HG02973 (cell line): Measurements from ENCODE around the gene SLC25A3.
"Not testable (repeated sequence)": the region's sequence is repeated elsewhere in the genome, so short reads cannot be mapped to it uniquely, and the experiment has no call there.

Experiments used
- ATAC-seq: cut with Tn5 transposase; IDR thresholded peaks from one replicate; pipeline ENCODE4 v1.9.1; 2021; ENCODE audit warnings: moderate library complexity; ENCODE audit not compliant: unreplicated experiment

SLC25A3 gene

GRCh38 chr12:98593351-98594049, at the start of gene SLC25A3:
TSS of gene SLC25A3 (plus strand) at chr12:98593686. CDS start at chr12:98593979, 293 bp downstream.
- ATAC-seq: peak; percentile 99

GRCh38 chr12:98543701-98544100, 49.8 kb upstream of the SLC25A3 start:
- no peak for ATAC-seq

- ATAC-seq: no peak
Measured at GRCh38 chr12:98544751-98545150, 48.7 kb upstream of the SLC25A3 start.

GRCh38 chr12:98549371-98550110, 43.9 kb upstream of the SLC25A3 start:
- ATAC-seq: no peak

- no peak for ATAC-seq
Measured at GRCh38 chr12:98551787-98552186, 41.7 kb upstream of the SLC25A3 start.

- ATAC-seq: not testable (repeated sequence)
Measured at GRCh38 chr12:98558097-98558496, 35.4 kb upstream of the SLC25A3 start.

- ATAC-seq: no peak
Measured at GRCh38 chr12:98559666-98560065, 33.8 kb upstream of the SLC25A3 start.

- no peak for ATAC-seq
Measured at GRCh38 chr12:98561846-98562245, 31.6 kb upstream of the SLC25A3 start.

GRCh38 chr12:98572010-98572409, 21.5 kb upstream of the SLC25A3 start:
- no peak for ATAC-seq

- ATAC-seq: no peak
Measured at GRCh38 chr12:98574110-98574509, 19.4 kb upstream of the SLC25A3 start.

GRCh38 chr12:98575013-98575412, 18.5 kb upstream of the SLC25A3 start:
- ATAC-seq: no peak

GRCh38 chr12:98576795-98577194, 16.7 kb upstream of the SLC25A3 start:
- ATAC-seq: not testable (repeated sequence)

- no peak for ATAC-seq
Measured at GRCh38 chr12:98578392-98578791, 15.1 kb upstream of the SLC25A3 start.

GRCh38 chr12:98578821-98579220, 14.7 kb upstream of the SLC25A3 start:
- no peak for ATAC-seq

GRCh38 chr12:98579347-98579746, 14.1 kb upstream of the SLC25A3 start:
- no peak for ATAC-seq

GRCh38 chr12:98579835-98580234, 13.7 kb upstream of the SLC25A3 start:
- no peak for ATAC-seq

GRCh38 chr12:98580695-98581094, 12.8 kb upstream of the SLC25A3 start:
- no peak for ATAC-seq

GRCh38 chr12:98581101-98581500, 12.4 kb upstream of the SLC25A3 start:
- ATAC-seq: no peak

- no peak for ATAC-seq
Measured at GRCh38 chr12:98582093-98582492, 11.4 kb upstream of the SLC25A3 start.

GRCh38 chr12:98587084-98587483, 6.4 kb upstream of the SLC25A3 start:
- no peak for ATAC-seq

- no peak for ATAC-seq
Measured at GRCh38 chr12:98591209-98591608, 2.3 kb upstream of the SLC25A3 start.

- ATAC-seq: no peak
Measured at GRCh38 chr12:98592825-98593322, 612 bp upstream of the SLC25A3 start.
